K562 (cell line): ENCODE results near the gene KISS1R. TPM values are rescaled to one million over a fixed set of nuclear protein-coding genes. Genes with fewer than 3 reads are reported as not detected.
A peak's percentile ranks its signal among the peaks of the same experiment; 100 is the strongest.

Experiments used
- BACH1 ChIP-seq: fragments of 200-800 bp; sonication (Bioruptor generic); IDR thresholded peaks from 2 replicates; pipeline ENCODE4 v1.6.1; 2016; ENCODE audit warnings: missing genetic modification characterization, missing compliant biosample characterization
- BCLAF1 ChIP-seq, 2 experiments: fragments of 450-650 bp in 1 of 2; IDR thresholded peaks; 2 replicates each; pipeline ENCODE4 v1.6.1; 2011 to 2017; ENCODE audit warnings: low read depth in 2 of 2, antibody characterized with exemption in 1 of 2, borderline replicate concordance in 1 of 2, low read length in 1 of 2, mild to moderate bottlenecking in 1 of 2, mixed read lengths in 1 of 2; ENCODE audit not compliant: control insufficient read depth in 1 of 2
- BRD9 ChIP-seq: fragments of 450-650 bp; IDR thresholded peaks from 2 replicates; pipeline ENCODE4 v1.6.1; 2018; ENCODE audit warnings: low read depth; ENCODE audit not compliant: partially characterized antibody
- CBX1 ChIP-seq: sonication (generic); IDR thresholded peaks from 2 replicates; pipeline ENCODE4 v1.6.1; 2016; ENCODE audit warnings: antibody characterized with exemption, low read depth, mild to moderate bottlenecking
- ESRRA ChIP-seq: fragments of 450-650 bp; IDR thresholded peaks from 2 replicates; pipeline ENCODE4 v1.6.1; 2014; ENCODE audit warnings: low read depth, mild to moderate bottlenecking, moderate library complexity, borderline replicate concordance
- FOS ChIP-seq: IDR thresholded peaks from 3 replicates; pipeline ENCODE4 v1.6.1; 2011; ENCODE audit not compliant: insufficient read length; ENCODE audit errors: extremely low read depth
- LCOR ChIP-seq: sonication (generic); formaldehyde crosslinking; IDR thresholded peaks from 2 replicates; pipeline ENCODE4 v1.8.0; 2022; ENCODE audit warnings: mild to moderate bottlenecking, missing genetic modification reagents
- MAX ChIP-seq: sonication (generic); formaldehyde crosslinking; IDR thresholded peaks from 2 replicates; pipeline ENCODE4 v1.9.0; 2022; ENCODE audit warnings: mild to moderate bottlenecking, missing genetic modification reagents
- MBD2 ChIP-seq: sonication (generic); IDR thresholded peaks from 2 replicates; pipeline ENCODE4 v1.6.1; 2016; ENCODE audit warnings: low read depth, borderline replicate concordance
- PML ChIP-seq: IDR thresholded peaks from 2 replicates; pipeline ENCODE4 v1.6.1; 2012; ENCODE audit warnings: low read length, inconsistent platforms
- POLR2B ChIP-seq: fragments of 450-650 bp; IDR thresholded peaks from 2 replicates; pipeline ENCODE4 v1.6.1; 2018; ENCODE audit warnings: low read depth; ENCODE audit not compliant: partially characterized antibody
- SMARCE1 ChIP-seq: fragments of 450-650 bp; IDR thresholded peaks from 2 replicates; pipeline ENCODE4 v1.7.1; 2016; ENCODE audit warnings: mild to moderate bottlenecking
- ZBTB11 ChIP-seq, 3 experiments: fragments of 200-800 bp in 1 of 3; fragments of 250-450 bp in 1 of 3; fragments of 450-650 bp in 1 of 3; sonication (Bioruptor Pico) in 1 of 3; sonication (Bioruptor generic) in 1 of 3; formaldehyde crosslinking in 1 of 3; IDR thresholded peaks; 2 replicates each; pipeline versions ENCODE4 v1.6.1 to v1.8.0; 2016 to 2022; ENCODE audit warnings: mild to moderate bottlenecking in 2 of 3, missing genetic modification characterization in 2 of 3, missing compliant biosample characterization in 1 of 3, moderate library complexity in 1 of 3
- ZC3H8 ChIP-seq: fragments of 450-650 bp; IDR thresholded peaks from 2 replicates; pipeline ENCODE4 v1.6.1; 2017
- ZNF444 ChIP-seq: fragments of 250-450 bp; sonication (Bioruptor Pico); IDR thresholded peaks from 2 replicates; pipeline ENCODE4 v1.4.0; 2020; ENCODE audit warnings: mild to moderate bottlenecking, moderate library complexity
- ZNF764 ChIP-seq: fragments of 250-450 bp; sonication (Bioruptor Pico); IDR thresholded peaks from 2 replicates; pipeline ENCODE4 v1.4.0; 2020; ENCODE audit warnings: low read depth, mild to moderate bottlenecking, moderate library complexity
- polyA plus RNA-seq, 8 experiments: library from polyadenylated mRNA; depleted of rRNA in 4 of 8; stranded (reverse) in 5 of 8; unstranded in 3 of 8; fragments of >200 nt; fragmentation: Nextera tagmentation in 2 of 8; fragmentation: Illumina TruSeq in 1 of 8; extraction: Ambion mirVana in 2 of 8; extraction: Trizol in 1 of 8; gene quantifications; 2 replicates each; pipeline versions ENCODE4 v1.2.1 to v1.2.3, GENCODE V29; 2011 to 2014; ENCODE audit warnings: inconsistent platforms in 1 of 8, missing spikeins in 1 of 8
- total RNA-seq, 7 experiments: library from RNA; depleted of rRNA in 6 of 7; stranded (reverse); fragments of >200 nt in 6 of 7; fragmentation: Illumina TruSeq in 2 of 7; extraction: Trizol in 2 of 7; gene quantifications; 2 replicates each; pipeline versions ENCODE4 v1.2.1 to v1.2.3, GENCODE V29; 2011 to 2021; ENCODE audit warnings: low replicate concordance in 1 of 7
- TF ChIP-seq, protein P1 (sequence below): IDR thresholded peaks from 3 replicates; pipeline ENCODE4 v1.6.1; 2011; ENCODE audit warnings: borderline replicate concordance, mild to moderate bottlenecking, moderate library complexity; ENCODE audit not compliant: insufficient read length; ENCODE audit errors: extremely low read depth

KISS1R gene
- total and polyA plus RNA-seq, 9 of the 15 experiments (the other 6 are each of a cell fraction or from before 2014, with no cell fraction given): 0.37 to 39.4 (median 2.0) TPM

DNA sequence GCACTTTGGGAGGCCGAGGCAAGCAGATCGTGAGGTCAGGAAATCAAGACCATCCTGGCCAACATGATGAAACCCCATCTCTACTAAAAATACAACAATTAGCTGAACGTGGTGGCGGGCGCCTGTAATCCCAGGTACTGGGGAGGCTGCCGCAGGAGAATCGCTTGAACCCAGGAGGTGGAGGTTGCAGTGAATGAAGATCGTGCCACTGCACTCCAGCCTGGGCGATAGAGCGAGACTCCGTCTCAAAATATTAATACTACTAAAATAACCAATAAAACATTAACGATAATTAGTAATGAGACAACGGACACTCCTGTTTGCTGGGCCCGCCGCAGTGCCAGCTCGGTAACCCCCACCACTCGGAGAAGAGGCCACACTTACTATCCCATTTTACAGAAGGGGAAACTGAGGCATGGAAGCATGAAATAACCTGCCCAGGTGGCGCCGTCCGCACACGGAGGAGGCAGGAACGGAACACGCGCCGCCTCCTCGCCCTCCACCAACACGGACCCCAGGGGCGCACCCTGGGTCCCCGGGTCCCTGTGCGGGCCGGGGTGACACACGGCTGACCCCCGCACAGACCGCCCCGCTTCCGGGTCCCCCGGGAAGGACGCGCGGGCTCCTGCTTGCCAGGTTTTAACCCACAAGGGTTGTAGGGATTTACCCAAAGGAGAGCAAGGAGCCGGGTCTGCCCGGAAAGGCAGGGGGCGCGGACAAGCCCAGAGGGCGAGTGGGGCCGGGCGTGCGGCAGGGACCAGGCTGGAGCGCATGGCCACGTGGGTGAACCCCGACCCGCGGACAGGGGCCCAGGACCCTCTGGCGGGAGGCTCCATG lies 5.7 kb upstream of the KISS1R start (continued):
- TF ChIP-seq ZBTB11 (CRISPR knock-in tag; IDR thresholded peaks at IDR 0.05): no peak; a peak in 1 of 6 replicates
- TF ChIP-seq BRD9: no peak
- no peak for TF ChIP-seq ZC3H8
- no peak for TF ChIP-seq ZNF764 (CRISPR knock-in tag)
- TF ChIP-seq, protein P1, sequence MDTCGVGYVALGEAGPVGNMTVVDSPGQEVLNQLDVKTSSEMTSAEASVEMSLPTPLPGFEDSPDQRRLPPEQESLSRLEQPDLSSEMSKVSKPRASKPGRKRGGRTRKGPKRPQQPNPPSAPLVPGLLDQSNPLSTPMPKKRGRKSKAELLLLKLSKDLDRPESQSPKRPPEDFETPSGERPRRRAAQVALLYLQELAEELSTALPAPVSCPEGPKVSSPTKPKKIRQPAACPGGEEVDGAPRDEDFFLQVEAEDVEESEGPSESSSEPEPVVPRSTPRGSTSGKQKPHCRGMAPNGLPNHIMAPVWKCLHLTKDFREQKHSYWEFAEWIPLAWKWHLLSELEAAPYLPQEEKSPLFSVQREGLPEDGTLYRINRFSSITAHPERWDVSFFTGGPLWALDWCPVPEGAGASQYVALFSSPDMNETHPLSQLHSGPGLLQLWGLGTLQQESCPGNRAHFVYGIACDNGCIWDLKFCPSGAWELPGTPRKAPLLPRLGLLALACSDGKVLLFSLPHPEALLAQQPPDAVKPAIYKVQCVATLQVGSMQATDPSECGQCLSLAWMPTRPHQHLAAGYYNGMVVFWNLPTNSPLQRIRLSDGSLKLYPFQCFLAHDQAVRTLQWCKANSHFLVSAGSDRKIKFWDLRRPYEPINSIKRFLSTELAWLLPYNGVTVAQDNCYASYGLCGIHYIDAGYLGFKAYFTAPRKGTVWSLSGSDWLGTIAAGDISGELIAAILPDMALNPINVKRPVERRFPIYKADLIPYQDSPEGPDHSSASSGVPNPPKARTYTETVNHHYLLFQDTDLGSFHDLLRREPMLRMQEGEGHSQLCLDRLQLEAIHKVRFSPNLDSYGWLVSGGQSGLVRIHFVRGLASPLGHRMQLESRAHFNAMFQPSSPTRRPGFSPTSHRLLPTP: no peak
- TF ChIP-seq ZNF444 (CRISPR knock-in tag): no peak
- no peak for TF ChIP-seq MBD2
- TF ChIP-seq BACH1 (tag): no peak
- 0 out of 2 replicates have a peak, but pooled peaks have one; percentile 19 for TF ChIP-seq ESRRA
- TF ChIP-seq SMARCE1: no peak
- TF ChIP-seq CBX1: peak; percentile 71; the same call in 1 of the 2 replicates
- TF ChIP-seq FOS: no peak
- TF ChIP-seq BCLAF1 (IDR thresholded peaks at IDR 0.05; ENCODE audit: borderline replicate concordance in 1 of 2, control insufficient read depth in 1 of 2, low read depth in 2 of 2, low read length in 1 of 2): no peak
- TF ChIP-seq LCOR (CRISPR knock-in tag): no peak
- TF ChIP-seq MAX (CRISPR knock-in tag): peak; percentile 78
- TF ChIP-seq POLR2B: peak; percentile 14
- no peak for TF ChIP-seq PML
